BJ (cell line): Measurements from ENCODE around the gene ZNF804B. TPM values are rescaled to one million over a fixed set of nuclear protein-coding genes. Genes with fewer than 3 reads are reported as not detected.

ENCODE experiments used
- CTCF ChIA-PET: fragments of 350-600 bp; formaldehyde crosslinking; extraction: SDS; loops from one replicate; lab custom pipeline; 2021; ENCODE audit warnings: antibody characterized with exemption, inconsistent platforms; lab: Yijun Ruan, JAX
- POLR2A ChIA-PET: fragments of 300-600 bp; sonication (Branson Sonifier 250); formaldehyde crosslinking; extraction: SDS; loops from one replicate; lab custom pipeline; 2021; ENCODE audit warnings: antibody characterized with exemption; lab: Charles Lee
- DNase-seq: peaks from one replicate; pipeline ENCODE4 v3.0.0-alpha.2; 2011; ENCODE audit warnings: low read depth
- H3K27me3 ChIP-seq: 2 replicates; pipeline ENCODE4 v1.6.0; 2011; ENCODE audit warnings: low read length; ENCODE audit not compliant: control insufficient read depth, insufficient read depth
- H3K36me3 ChIP-seq: 2 replicates; pipeline ENCODE4 v1.5.1; 2011; ENCODE audit warnings: low read length; ENCODE audit not compliant: control insufficient read depth, insufficient read depth
- H3K4me3 ChIP-seq: 2 replicates; pipeline ENCODE4 v1.5.1; 2011; ENCODE audit warnings: low read depth, mild to moderate bottlenecking, control low read depth, low read length
- CTCF ChIP-seq: IDR thresholded peaks from 2 replicates; pipeline ENCODE4 v1.5.1; 2011; ENCODE audit warnings: low read depth, mild to moderate bottlenecking, control low read depth, inconsistent platforms, low read length, moderate library complexity; ENCODE audit not compliant: insufficient read depth
- polyA plus RNA-seq: library from polyadenylated mRNA; depleted of rRNA; stranded (reverse); fragments of >200 nt; gene quantifications from 2 replicates; pipeline ENCODE4 v1.2.3, GENCODE V29; 2011

ZNF804B gene
- polyA plus RNA-seq, 1 experiment = not detected

GRCh38 chr7:88919478-88920131 is 160.1 kb downstream of the ZNF804B start:
- POLR2A ChIA-PET = no interaction called here

GRCh38 chr7:88922944-88923343 is 163.4 kb downstream of the ZNF804B start:
- no peak for TF ChIP-seq CTCF
- Histone ChIP-seq H3K27me3 (no peaks in the 10 kb centered on the region), H3K36me3 (no peaks in the 10 kb centered on the region), H3K4me3 (no peak overlapping the region)
- POLR2A ChIA-PET = no interaction called here
- DNase-seq = no peak
- CTCF ChIA-PET = interaction anchor here (0.6 kb wide), 1 partner anchor 19 kb away, joined by 3 read pairs; no protein-coding TSS in a partner anchor

More at GRCh38 chr7:88919478-88920131, 160.1 kb downstream of the ZNF804B start:
- Histone ChIP-seq H3K27me3 (no peaks in the 10 kb centered on the region), H3K4me3 (no peak overlapping the region), H3K36me3 (no peaks in the 10 kb centered on the region)
- no peak for TF ChIP-seq CTCF
- no peak for DNase-seq
- CTCF ChIA-PET = no interaction called here

GRCh38 chr7:88928276-88928675 is 168.8 kb downstream of the ZNF804B start:
- H3K36me3 ChIP-seq = no peaks in the 10 kb centered on the region
- no peak for TF ChIP-seq CTCF
- POLR2A ChIA-PET = no interaction called here
- CTCF ChIA-PET = interaction anchor here (0.5 kb wide), 1 partner anchor 43 kb away, joined by 3 read pairs; no protein-coding TSS in a partner anchor
- no peak overlapping the region for H3K4me3 ChIP-seq
- no peak for DNase-seq
- H3K27me3 ChIP-seq = no peaks in the 10 kb centered on the region

GRCh38 chr7:88929719-88930118 is 170.2 kb downstream of the ZNF804B start:
- Histone ChIP-seq H3K4me3 (no peak overlapping the region), H3K27me3 (no peaks in the 10 kb centered on the region), H3K36me3 (no peaks in the 10 kb centered on the region)
- CTCF ChIA-PET = no interaction called here
- no peak for TF ChIP-seq CTCF
- POLR2A ChIA-PET = no interaction called here
- DNase-seq = no peak

GRCh38 chr7:88933285-88933684 is 173.8 kb downstream of the ZNF804B start:
- ChIA-PET POLR2A (no interaction called here), CTCF (no interaction called here)
- Histone ChIP-seq H3K36me3 (no peaks in the 10 kb centered on the region), H3K4me3 (no peak overlapping the region), H3K27me3 (no peaks in the 10 kb centered on the region)
- no peak for TF ChIP-seq CTCF
- DNase-seq = no peak
